Measurements from ENCODE around the gene HSD17B2.

HSD17B2 gene

GRCh38 chr16:82024316-82024715 is 10.7 kb upstream of the HSD17B2 start:
- no peak overlapping the region for H2AFZ ChIP-seq (ENCODE audit: low read depth, low read length)
- DNase-seq: no peak
- H2BK120ac ChIP-seq (ENCODE audit: low read depth, low read length): no peak overlapping the region
- H3K4me3 ChIP-seq (ENCODE audit: insufficient read depth in 1 of 2, low read depth in 1 of 2, low read length in 2 of 2): no peak overlapping the region
- H3K14ac ChIP-seq (ENCODE audit: low read length in 2 of 2): no peak overlapping the region
- no peak overlapping the region for H2BK15ac ChIP-seq (ENCODE audit: low read depth, poor library complexity, severe bottlenecking)
- H3K27me3 ChIP-seq (ENCODE audit: control insufficient read depth in 1 of 2, insufficient read depth in 1 of 2, low read length in 2 of 2): peaks cover 17 to 32% of the 10 kb centered on the region in 2 experiments
- no peak overlapping the region for H3K9ac ChIP-seq (ENCODE audit: low read length)
- H3K4me1 ChIP-seq (ENCODE audit: control insufficient read depth, insufficient read depth, low read depth, low read length): no peaks in the 10 kb centered on the region
- H4K8ac ChIP-seq (ENCODE audit: low read length): no peak overlapping the region
- no peak overlapping the region for H2BK12ac ChIP-seq (ENCODE audit: low read length in 2 of 2)
- no peak overlapping the region for H3K23ac ChIP-seq (ENCODE audit: low read length in 2 of 2)
- no peak overlapping the region for H2BK5ac ChIP-seq (ENCODE audit: low read depth, low read length, poor library complexity, severe bottlenecking)
- H3K4me2 ChIP-seq (ENCODE audit: low read length, poor library complexity, severe bottlenecking): no peak overlapping the region
- no peaks in the 10 kb centered on the region for H3K36me3 ChIP-seq (ENCODE audit: control insufficient read depth in 1 of 2, insufficient read depth in 2 of 2, low read depth in 1 of 2, low read length in 2 of 2)
- no peak overlapping the region for H4K91ac ChIP-seq (ENCODE audit: low read length)
- no peak overlapping the region for H3K27ac ChIP-seq (ENCODE audit: low read length, poor library complexity, severe bottlenecking)
- H3K4ac ChIP-seq (ENCODE audit: low read depth in 1 of 2, low read length in 2 of 2): no peak overlapping the region
- no peaks in the 10 kb centered on the region for H3K79me1 ChIP-seq (replicated peaks; ENCODE audit: low read length, poor library complexity, severe bottlenecking)
- H3K9me3 ChIP-seq (ENCODE audit: control insufficient read depth, low read length): no peaks in the 10 kb centered on the region
- H2AK5ac ChIP-seq (ENCODE audit: low read length, severe bottlenecking): no peak overlapping the region
- H3K18ac ChIP-seq (ENCODE audit: low read depth in 1 of 2, low read length in 2 of 2): no peak overlapping the region
- 93% methylated on average over 1 of the region's 1 CpG for WGBS

GRCh38 chr16:82024883-82025282 is 10.2 kb upstream of the HSD17B2 start:
- Histone ChIP-seq H2AFZ (ENCODE audit: low read depth, low read length) (no peak overlapping the region), H3K4me1 (ENCODE audit: control insufficient read depth, insufficient read depth, low read depth, low read length) (no peaks in the 10 kb centered on the region), H3K14ac (ENCODE audit: low read length in 2 of 2) (no peak overlapping the region), H3K4me2 (ENCODE audit: low read length, poor library complexity, severe bottlenecking) (no peak overlapping the region), H3K36me3 (ENCODE audit: control insufficient read depth in 1 of 2, insufficient read depth in 2 of 2, low read depth in 1 of 2, low read length in 2 of 2) (no peaks in the 10 kb centered on the region), H2BK5ac (ENCODE audit: low read depth, low read length, poor library complexity, severe bottlenecking) (no peak overlapping the region), H2BK12ac (ENCODE audit: low read length in 2 of 2) (no peak overlapping the region), H3K4me3 (ENCODE audit: insufficient read depth in 1 of 2, low read depth in 1 of 2, low read length in 2 of 2) (no peak overlapping the region), H3K9ac (ENCODE audit: low read length) (no peak overlapping the region), H2AK5ac (ENCODE audit: low read length, severe bottlenecking) (no peak overlapping the region), H3K27me3 (ENCODE audit: control insufficient read depth in 1 of 2, insufficient read depth in 1 of 2, low read length in 2 of 2) (peaks cover 13 to 27% of the 10 kb centered on the region in 2 experiments), H3K79me1 (replicated peaks; ENCODE audit: low read length, poor library complexity, severe bottlenecking) (no peaks in the 10 kb centered on the region), H4K91ac (ENCODE audit: low read length) (no peak overlapping the region), H2BK15ac (ENCODE audit: low read depth, poor library complexity, severe bottlenecking) (no peak overlapping the region), H3K4ac (ENCODE audit: low read depth in 1 of 2, low read length in 2 of 2) (no peak overlapping the region), H3K9me3 (ENCODE audit: control insufficient read depth, low read length) (no peaks in the 10 kb centered on the region), H3K18ac (ENCODE audit: low read depth in 1 of 2, low read length in 2 of 2) (no peak overlapping the region), H3K27ac (ENCODE audit: low read length, poor library complexity, severe bottlenecking) (no peak overlapping the region), H4K8ac (ENCODE audit: low read length) (no peak overlapping the region), H3K23ac (ENCODE audit: low read length in 2 of 2) (no peak overlapping the region), H2BK120ac (ENCODE audit: low read depth, low read length) (no peak overlapping the region)
- DNase-seq: no peak
- 80% methylated on average over 4 of the region's 4 CpGs for WGBS

- no peaks in the 10 kb centered on the region for H3K4me1 ChIP-seq (ENCODE audit: control insufficient read depth, insufficient read depth, low read depth, low read length)
- H3K18ac ChIP-seq (ENCODE audit: low read depth in 1 of 2, low read length in 2 of 2): no peak overlapping the region
- no peak overlapping the region for H3K14ac ChIP-seq (ENCODE audit: low read length in 2 of 2)
- no peak overlapping the region for H4K91ac ChIP-seq (ENCODE audit: low read length)
- H2AFZ ChIP-seq (ENCODE audit: low read depth, low read length): no peak overlapping the region
- no peak overlapping the region for H2BK15ac ChIP-seq (ENCODE audit: low read depth, poor library complexity, severe bottlenecking)
- no peaks in the 10 kb centered on the region for H3K79me1 ChIP-seq (replicated peaks; ENCODE audit: low read length, poor library complexity, severe bottlenecking)
- no peak overlapping the region for H3K4me2 ChIP-seq (ENCODE audit: low read length, poor library complexity, severe bottlenecking)
- no peaks in the 10 kb centered on the region for H3K36me3 ChIP-seq (ENCODE audit: control insufficient read depth in 1 of 2, insufficient read depth in 2 of 2, low read depth in 1 of 2, low read length in 2 of 2)
- no peak overlapping the region for H3K4me3 ChIP-seq (ENCODE audit: insufficient read depth in 1 of 2, low read depth in 1 of 2, low read length in 2 of 2)
- no peak overlapping the region for H2BK120ac ChIP-seq (ENCODE audit: low read depth, low read length)
- H3K23ac ChIP-seq (ENCODE audit: low read length in 2 of 2): no peak overlapping the region
- H2AK5ac ChIP-seq (ENCODE audit: low read length, severe bottlenecking): no peak overlapping the region
- no peak overlapping the region for H4K8ac ChIP-seq (ENCODE audit: low read length)
- no peak overlapping the region for H2BK5ac ChIP-seq (ENCODE audit: low read depth, low read length, poor library complexity, severe bottlenecking)
- 90% methylated on average over 6 of the region's 7 CpGs for WGBS
- H3K27ac ChIP-seq (ENCODE audit: low read length, poor library complexity, severe bottlenecking): no peak overlapping the region
- H3K27me3 ChIP-seq (ENCODE audit: control insufficient read depth in 1 of 2, insufficient read depth in 1 of 2, low read length in 2 of 2): peaks cover 11 to 27% of the 10 kb centered on the region in 2 experiments
- H3K9ac ChIP-seq (ENCODE audit: low read length): no peak overlapping the region
- DNase-seq: no peak
- H3K4ac ChIP-seq (ENCODE audit: low read depth in 1 of 2, low read length in 2 of 2): no peak overlapping the region
- H2BK12ac ChIP-seq (ENCODE audit: low read length in 2 of 2): no peak overlapping the region
- no peaks in the 10 kb centered on the region for H3K9me3 ChIP-seq (ENCODE audit: control insufficient read depth, low read length)
Measured at GRCh38 chr16:82027629-82028064, 7.4 kb upstream of the HSD17B2 start.

- Histone ChIP-seq H3K4me3 (ENCODE audit: insufficient read depth in 1 of 2, low read depth in 1 of 2, low read length in 2 of 2) (no peak overlapping the region), H2AFZ (ENCODE audit: low read depth, low read length) (no peak overlapping the region), H2BK5ac (ENCODE audit: low read depth, low read length, poor library complexity, severe bottlenecking) (no peak overlapping the region), H3K4ac (ENCODE audit: low read depth in 1 of 2, low read length in 2 of 2) (no peak overlapping the region), H2BK15ac (ENCODE audit: low read depth, poor library complexity, severe bottlenecking) (no peak overlapping the region), H3K27me3 (ENCODE audit: control insufficient read depth in 1 of 2, insufficient read depth in 1 of 2, low read length in 2 of 2) (peaks cover 4 to 5% of the 10 kb centered on the region in 2 experiments), H3K14ac (ENCODE audit: low read length in 2 of 2) (no peak overlapping the region), H3K27ac (ENCODE audit: low read length, poor library complexity, severe bottlenecking) (no peak overlapping the region), H4K8ac (ENCODE audit: low read length) (no peak overlapping the region), H2AK5ac (ENCODE audit: low read length, severe bottlenecking) (no peak overlapping the region), H3K79me1 (replicated peaks; ENCODE audit: low read length, poor library complexity, severe bottlenecking) (no peaks in the 10 kb centered on the region), H3K4me1 (ENCODE audit: control insufficient read depth, insufficient read depth, low read depth, low read length) (peaks cover 9% of the 10 kb centered on the region), H2BK120ac (ENCODE audit: low read depth, low read length) (no peak overlapping the region), H3K9ac (ENCODE audit: low read length) (no peak overlapping the region), H3K23ac (ENCODE audit: low read length in 2 of 2) (no peak overlapping the region), H2BK12ac (ENCODE audit: low read length in 2 of 2) (no peak overlapping the region), H4K91ac (ENCODE audit: low read length) (no peak overlapping the region), H3K18ac (ENCODE audit: low read depth in 1 of 2, low read length in 2 of 2) (no peak overlapping the region), H3K36me3 (ENCODE audit: control insufficient read depth in 1 of 2, insufficient read depth in 2 of 2, low read depth in 1 of 2, low read length in 2 of 2) (no peaks in the 10 kb centered on the region), H3K4me2 (ENCODE audit: low read length, poor library complexity, severe bottlenecking) (no peak overlapping the region), H3K9me3 (ENCODE audit: control insufficient read depth, low read length) (no peaks in the 10 kb centered on the region)
- 74% methylated on average over 12 of the region's 13 CpGs for WGBS
- DNase-seq: peak; percentile 69
Measured at GRCh38 chr16:82031116-82032084, 3.7 kb upstream of the HSD17B2 start.
